Measurements from ENCODE around the gene PLEKHG4.

Gene PLEKHG4

GRCh38 chr16:67296420-67296819 is 17.1 kb downstream of the PLEKHG4 start:
- Histone ChIP-seq H2AK5ac (ENCODE audit: low read length) (no peak overlapping the region), H3K18ac (ENCODE audit: low read length) (no peak overlapping the region), H3K4me1 (ENCODE audit: control insufficient read depth in 1 of 2, insufficient read depth in 2 of 2, low read length in 2 of 2) (no peaks in the 10 kb centered on the region), H2BK120ac (ENCODE audit: insufficient read depth, low read length, poor library complexity) (no peak overlapping the region), H3K27ac (ENCODE audit: low read depth, low read length) (no peak overlapping the region), H3K23ac (ENCODE audit: low read length) (no peak overlapping the region), H4K12ac (ENCODE audit: low read depth, low read length) (no peak overlapping the region), H3K14ac (ENCODE audit: low read length) (no peak overlapping the region), H3K27me3 (ENCODE audit: insufficient read depth, low read length) (no peaks in the 10 kb centered on the region), H4K91ac (ENCODE audit: low read depth, low read length) (no peak overlapping the region), H4K8ac (ENCODE audit: low read depth, low read length) (no peak overlapping the region), H3K79me1 (ENCODE audit: low read length) (no peaks in the 10 kb centered on the region), H2BK12ac (ENCODE audit: low read length) (no peak overlapping the region), H3K4me2 (ENCODE audit: low read length) (no peak overlapping the region), H3K4me3 (ENCODE audit: low read depth, low read length) (no peak overlapping the region), H2AFZ (ENCODE audit: insufficient read depth, low read length, poor library complexity) (no peak overlapping the region), H3K9me3 (ENCODE audit: insufficient read depth, low read depth, low read length) (peaks cover 7% of the 10 kb centered on the region), H2BK5ac (ENCODE audit: low read depth, low read length, poor library complexity) (no peak overlapping the region), H3K79me2 (ENCODE audit: control insufficient read depth, insufficient read depth, low read length, poor library complexity) (no peaks in the 10 kb centered on the region), H3K4ac (ENCODE audit: low read depth, low read length) (no peak overlapping the region), H3K36me3 (ENCODE audit: control insufficient read depth in 1 of 2, insufficient read depth in 2 of 2, low read length in 2 of 2) (no peaks in the 10 kb centered on the region), H3K9ac (ENCODE audit: low read length) (no peak overlapping the region)
- no CpG with 5 or more reads among the region's 3 CpGs for WGBS (ENCODE audit: extremely low coverage, insufficient coverage, insufficient read length)
- DNase-seq: no peak

GRCh38 chr16:67298277-67298676 is 18.9 kb downstream of the PLEKHG4 start:
- H3K36me3 ChIP-seq (ENCODE audit: control insufficient read depth in 1 of 2, insufficient read depth in 2 of 2, low read length in 2 of 2): no peaks in the 10 kb centered on the region
- H2BK120ac ChIP-seq (ENCODE audit: insufficient read depth, low read length, poor library complexity): no peak overlapping the region
- no peaks in the 10 kb centered on the region for H3K79me1 ChIP-seq (ENCODE audit: low read length)
- H2BK12ac ChIP-seq (ENCODE audit: low read length): no peak overlapping the region
- H3K4me2 ChIP-seq (ENCODE audit: low read length): no peak overlapping the region
- H2AK5ac ChIP-seq (ENCODE audit: low read length): no peak overlapping the region
- no CpG with 5 or more reads among the region's 9 CpGs for WGBS (ENCODE audit: extremely low coverage, insufficient coverage, insufficient read length)
- no peak overlapping the region for H3K9ac ChIP-seq (ENCODE audit: low read length)
- no peak overlapping the region for H2AFZ ChIP-seq (ENCODE audit: insufficient read depth, low read length, poor library complexity)
- no peaks in the 10 kb centered on the region for H3K27me3 ChIP-seq (ENCODE audit: insufficient read depth, low read length)
- no peak overlapping the region for H2BK5ac ChIP-seq (ENCODE audit: low read depth, low read length, poor library complexity)
- no peak overlapping the region for H3K27ac ChIP-seq (ENCODE audit: low read depth, low read length)
- no peak overlapping the region for H3K14ac ChIP-seq (ENCODE audit: low read length)
- no peak overlapping the region for H3K23ac ChIP-seq (ENCODE audit: low read length)
- H4K8ac ChIP-seq (ENCODE audit: low read depth, low read length): no peak overlapping the region
- H3K9me3 ChIP-seq (ENCODE audit: insufficient read depth, low read depth, low read length): peaks cover 8% of the 10 kb centered on the region
- no peaks in the 10 kb centered on the region for H3K4me1 ChIP-seq (ENCODE audit: control insufficient read depth in 1 of 2, insufficient read depth in 2 of 2, low read length in 2 of 2)
- no peak overlapping the region for H3K18ac ChIP-seq (ENCODE audit: low read length)
- no peak overlapping the region for H3K4me3 ChIP-seq (ENCODE audit: low read depth, low read length)
- H3K4ac ChIP-seq (ENCODE audit: low read depth, low read length): no peak overlapping the region
- no peak overlapping the region for H4K91ac ChIP-seq (ENCODE audit: low read depth, low read length)
- no peaks in the 10 kb centered on the region for H3K79me2 ChIP-seq (ENCODE audit: control insufficient read depth, insufficient read depth, low read length, poor library complexity)
- DNase-seq: no peak
- no peak overlapping the region for H4K12ac ChIP-seq (ENCODE audit: low read depth, low read length)

- Histone ChIP-seq H4K8ac (ENCODE audit: low read depth, low read length) (no peak overlapping the region), H3K18ac (ENCODE audit: low read length) (no peak overlapping the region), H3K4me2 (ENCODE audit: low read length) (no peak overlapping the region), H4K91ac (ENCODE audit: low read depth, low read length) (no peak overlapping the region), H2BK12ac (ENCODE audit: low read length) (no peak overlapping the region), H2AFZ (ENCODE audit: insufficient read depth, low read length, poor library complexity) (no peak overlapping the region), H3K36me3 (ENCODE audit: control insufficient read depth in 1 of 2, insufficient read depth in 2 of 2, low read length in 2 of 2) (no peaks in the 10 kb centered on the region), H3K4me1 (ENCODE audit: control insufficient read depth in 1 of 2, insufficient read depth in 2 of 2, low read length in 2 of 2) (no peaks in the 10 kb centered on the region), H2BK5ac (ENCODE audit: low read depth, low read length, poor library complexity) (no peak overlapping the region), H3K27me3 (ENCODE audit: insufficient read depth, low read length) (no peaks in the 10 kb centered on the region), H3K9me3 (ENCODE audit: insufficient read depth, low read depth, low read length) (peaks cover 2% of the 10 kb centered on the region), H2BK120ac (ENCODE audit: insufficient read depth, low read length, poor library complexity) (no peak overlapping the region), H4K12ac (ENCODE audit: low read depth, low read length) (no peak overlapping the region), H3K79me1 (ENCODE audit: low read length) (no peaks in the 10 kb centered on the region), H3K9ac (ENCODE audit: low read length) (no peak overlapping the region), H3K23ac (ENCODE audit: low read length) (no peak overlapping the region), H3K27ac (ENCODE audit: low read depth, low read length) (no peak overlapping the region), H3K4ac (ENCODE audit: low read depth, low read length) (no peak overlapping the region), H2AK5ac (ENCODE audit: low read length) (no peak overlapping the region), H3K79me2 (ENCODE audit: control insufficient read depth, insufficient read depth, low read length, poor library complexity) (no peaks in the 10 kb centered on the region), H3K14ac (ENCODE audit: low read length) (no peak overlapping the region), H3K4me3 (ENCODE audit: low read depth, low read length) (no peak overlapping the region)
- WGBS (ENCODE audit: extremely low coverage, insufficient coverage, insufficient read length): no CpG with 5 or more reads among the region's 15 CpGs
- DNase-seq: no peak
Observed at GRCh38 chr16:67299269-67299668, 19.9 kb downstream of the PLEKHG4 start.

- H3K18ac ChIP-seq (ENCODE audit: low read length): no peak overlapping the region
- H3K4ac ChIP-seq (ENCODE audit: low read depth, low read length): no peak overlapping the region
- WGBS (ENCODE audit: extremely low coverage, insufficient coverage, insufficient read length): no CpG with 5 or more reads among the region's 11 CpGs
- no peak overlapping the region for H2BK120ac ChIP-seq (ENCODE audit: insufficient read depth, low read length, poor library complexity)
- H4K91ac ChIP-seq (ENCODE audit: low read depth, low read length): no peak overlapping the region
- H2BK5ac ChIP-seq (ENCODE audit: low read depth, low read length, poor library complexity): no peak overlapping the region
- H3K9ac ChIP-seq (ENCODE audit: low read length): no peak overlapping the region
- H3K27ac ChIP-seq (ENCODE audit: low read depth, low read length): no peak overlapping the region
- H3K36me3 ChIP-seq (ENCODE audit: control insufficient read depth in 1 of 2, insufficient read depth in 2 of 2, low read length in 2 of 2): no peaks in the 10 kb centered on the region
- no peak overlapping the region for H4K12ac ChIP-seq (ENCODE audit: low read depth, low read length)
- no peak overlapping the region for H4K8ac ChIP-seq (ENCODE audit: low read depth, low read length)
- H3K4me1 ChIP-seq (ENCODE audit: control insufficient read depth in 1 of 2, insufficient read depth in 2 of 2, low read length in 2 of 2): no peaks in the 10 kb centered on the region
- H2AK5ac ChIP-seq (ENCODE audit: low read length): no peak overlapping the region
- H2AFZ ChIP-seq (ENCODE audit: insufficient read depth, low read length, poor library complexity): no peak overlapping the region
- no peaks in the 10 kb centered on the region for H3K79me1 ChIP-seq (ENCODE audit: low read length)
- H3K4me2 ChIP-seq (ENCODE audit: low read length): no peak overlapping the region
- H3K79me2 ChIP-seq (ENCODE audit: control insufficient read depth, insufficient read depth, low read length, poor library complexity): no peaks in the 10 kb centered on the region
- H3K4me3 ChIP-seq (ENCODE audit: low read depth, low read length): no peak overlapping the region
- no peak for DNase-seq
- no peak overlapping the region for H3K23ac ChIP-seq (ENCODE audit: low read length)
- H3K9me3 ChIP-seq (ENCODE audit: insufficient read depth, low read depth, low read length): peaks cover 1% of the 10 kb centered on the region
- no peak overlapping the region for H3K14ac ChIP-seq (ENCODE audit: low read length)
- H2BK12ac ChIP-seq (ENCODE audit: low read length): no peak overlapping the region
- no peaks in the 10 kb centered on the region for H3K27me3 ChIP-seq (ENCODE audit: insufficient read depth, low read length)
Observed at GRCh38 chr16:67301080-67301782, 21.9 kb downstream of the PLEKHG4 start.

Data from trophoblast cell (in vitro differentiated cells and primary cell).